GM12878 (cell line): Measurements from ENCODE around the gene CTPS1. TPM values are rescaled to one million over a fixed set of nuclear protein-coding genes. Genes with fewer than 3 reads are reported as not detected.
A peak's percentile ranks its signal among the peaks of the same experiment; 100 is the strongest.

ENCODE experiments used
- ATF7 ChIP-seq: fragments of 450-650 bp; IDR thresholded peaks from 2 replicates; pipeline ENCODE4 v1.6.1; 2016; ENCODE audit warnings: low read depth, mild to moderate bottlenecking
- BHLHE40 ChIP-seq, 2 experiments: fragments of 450-650 bp in 1 of 2; IDR thresholded peaks; 2 replicates each; pipeline ENCODE4 v1.6.1; 2011 to 2017; ENCODE audit warnings: low read depth in 2 of 2, borderline replicate concordance in 1 of 2, improper control_type of control experiment in 1 of 2, low read length in 1 of 2, mild to moderate bottlenecking in 1 of 2
- EGR1 ChIP-seq, 2 experiments: IDR thresholded peaks; 1 replicate in 1 of 2; 2 replicates in 1 of 2; pipeline ENCODE4 v1.6.1; 2011 to 2012; ENCODE audit warnings: low read depth in 2 of 2, low read length in 2 of 2, borderline replicate concordance in 1 of 2, mild to moderate bottlenecking in 1 of 2, moderate library complexity in 1 of 2
- EP300 ChIP-seq, 2 experiments: fragments of 150-350 bp in 1 of 2; IDR thresholded peaks; 2 replicates each; pipeline ENCODE4 v1.6.1; 2011 to 2012; ENCODE audit warnings: low read depth in 2 of 2, low read length in 2 of 2, borderline replicate concordance in 1 of 2, improper control_type of control experiment in 1 of 2, inconsistent platforms in 1 of 2; ENCODE audit not compliant: control insufficient read depth in 1 of 2
- FOS ChIP-seq: IDR thresholded peaks from 3 replicates; pipeline ENCODE4 v1.6.1; 2011; ENCODE audit warnings: borderline replicate concordance; ENCODE audit not compliant: insufficient read length; ENCODE audit errors: extremely low read depth
- FOXK2 ChIP-seq: fragments of 450-650 bp; IDR thresholded peaks from 2 replicates; pipeline ENCODE4 v1.6.1; 2017; ENCODE audit warnings: mild to moderate bottlenecking, moderate library complexity
- GATAD2B ChIP-seq: fragments of 450-650 bp; conservative IDR thresholded peaks from 2 replicates; pipeline ENCODE4 v1.6.1; 2017; ENCODE audit warnings: low read depth, mild to moderate bottlenecking, moderate library complexity
- IKZF2 ChIP-seq, 2 experiments: fragments of 450-650 bp; IDR thresholded peaks; 2 replicates each; pipeline ENCODE4 v1.6.1; 2017; ENCODE audit warnings: mild to moderate bottlenecking in 2 of 2, moderate library complexity in 2 of 2
- IRF4 ChIP-seq: IDR thresholded peaks from 2 replicates; pipeline ENCODE4 v1.6.1; 2011; ENCODE audit warnings: low read depth, low read length
- MEF2A ChIP-seq: IDR thresholded peaks from 2 replicates; pipeline ENCODE4 v1.6.1; 2011; ENCODE audit warnings: low read depth, mild to moderate bottlenecking, low read length, moderate library complexity; ENCODE audit not compliant: insufficient read depth
- MYC ChIP-seq: IDR thresholded peaks from 2 replicates; pipeline ENCODE4 v1.6.1; 2011; ENCODE audit warnings: mild to moderate bottlenecking, low read length, moderate library complexity, inconsistent platforms; ENCODE audit not compliant: insufficient read depth, insufficient replicate concordance, insufficient read length, severe bottlenecking
- NFIC ChIP-seq: IDR thresholded peaks from 2 replicates; pipeline ENCODE4 v1.6.1; 2012; ENCODE audit warnings: low read depth, mild to moderate bottlenecking, inconsistent platforms, low read length, moderate library complexity
- NR2C1 ChIP-seq: fragments of 450-650 bp; IDR thresholded peaks from 2 replicates; pipeline ENCODE4 v1.6.1; 2017; ENCODE audit warnings: antibody characterized with exemption, mild to moderate bottlenecking, moderate library complexity
- NR2C2 ChIP-seq: IDR thresholded peaks from 2 replicates; pipeline ENCODE4 v1.6.1; 2011; ENCODE audit warnings: borderline replicate concordance, low read depth; ENCODE audit not compliant: control insufficient read depth, insufficient read length
- NR2F1 ChIP-seq: fragments of 450-650 bp; conservative IDR thresholded peaks from 2 replicates; pipeline ENCODE4 v1.6.1; 2017; ENCODE audit warnings: mild to moderate bottlenecking
- NRF1 ChIP-seq: conservative IDR thresholded peaks from 2 replicates; pipeline ENCODE4 v1.6.1; 2011; ENCODE audit warnings: mild to moderate bottlenecking, low read depth, low read length, improper control_type of control experiment
- RB1 ChIP-seq: fragments of 450-650 bp; formaldehyde crosslinking; IDR thresholded peaks from 2 replicates; pipeline ENCODE4 v1.6.1; 2017; ENCODE audit warnings: mild to moderate bottlenecking, borderline replicate concordance
- RBBP5 ChIP-seq: fragments of 200-600 bp; sonication (generic); conservative IDR thresholded peaks from 2 replicates; pipeline ENCODE4 v1.6.1; 2016
- RELA ChIP-seq: fragments of 450-650 bp; IDR thresholded peaks from 2 replicates; pipeline ENCODE4 v1.8.0; 2014; ENCODE audit warnings: borderline replicate concordance; ENCODE audit not compliant: partially characterized antibody
- SPI1 ChIP-seq: IDR thresholded peaks from 2 replicates; pipeline ENCODE4 v1.6.1; 2011; ENCODE audit warnings: low read depth, mild to moderate bottlenecking, low read length, moderate library complexity, borderline replicate concordance; ENCODE audit not compliant: insufficient read depth
- SREBF2 ChIP-seq: IDR thresholded peaks from 2 replicates; pipeline ENCODE4 v1.6.1; 2012; ENCODE audit warnings: mild to moderate bottlenecking, low read length
- STAT3 ChIP-seq: IDR thresholded peaks from 2 replicates; pipeline ENCODE4 v1.6.1; 2011; ENCODE audit warnings: low read depth, low read length, improper control_type of control experiment
- YBX1 ChIP-seq: fragments of 450-650 bp; IDR thresholded peaks from 2 replicates; pipeline ENCODE4 v1.6.1; 2016; ENCODE audit warnings: antibody characterized with exemption
- ZZZ3 ChIP-seq: IDR thresholded peaks from 2 replicates; pipeline ENCODE4 v1.6.1; 2011; ENCODE audit warnings: low read depth; ENCODE audit not compliant: control insufficient read depth, insufficient read length
- polyA plus RNA-seq, 11 experiments: library from polyadenylated mRNA; depleted of rRNA in 4 of 11; unstranded in 6 of 11; stranded (reverse) in 5 of 11; fragments of >200 nt; fragmentation: Nextera tagmentation in 4 of 11; fragmentation: Illumina TruSeq in 1 of 11; extraction: Ambion mirVana in 4 of 11; extraction: Trizol in 1 of 11; gene quantifications; 1 replicate in 1 of 11; 2 replicates in 10 of 11; pipeline versions ENCODE4 v1.2.1 to v1.2.3, GENCODE V29; 2011 to 2016; ENCODE audit warnings: inconsistent platforms in 2 of 11, missing spikeins in 2 of 11, low read depth in 1 of 11
- total RNA-seq, 4 experiments: library from RNA; depleted of rRNA in 3 of 4; stranded (reverse); fragments of >200 nt in 3 of 4; fragmentation: Illumina TruSeq in 1 of 4; extraction: Trizol in 1 of 4; gene quantifications; 2 replicates each; pipeline versions ENCODE4 v1.2.1 to v1.2.3, GENCODE V29; 2013 to 2021
- TF ChIP-seq, protein P1 (sequence below): fragments of 450-650 bp; IDR thresholded peaks from 2 replicates; pipeline ENCODE4 v1.6.1; 2016; ENCODE audit warnings: mild to moderate bottlenecking
- TF ChIP-seq, protein P2 (sequence below): IDR thresholded peaks from 2 replicates; pipeline ENCODE4 v1.6.1; 2012; ENCODE audit warnings: low read depth, low read length, improper control_type of control experiment

The CTPS1 gene
- total and polyA plus RNA-seq, 10 of the 15 experiments (the other 5 are each of a cell fraction or from before 2014, with no cell fraction given): 27.5 to 106 (median 62.8) TPM

DNA sequence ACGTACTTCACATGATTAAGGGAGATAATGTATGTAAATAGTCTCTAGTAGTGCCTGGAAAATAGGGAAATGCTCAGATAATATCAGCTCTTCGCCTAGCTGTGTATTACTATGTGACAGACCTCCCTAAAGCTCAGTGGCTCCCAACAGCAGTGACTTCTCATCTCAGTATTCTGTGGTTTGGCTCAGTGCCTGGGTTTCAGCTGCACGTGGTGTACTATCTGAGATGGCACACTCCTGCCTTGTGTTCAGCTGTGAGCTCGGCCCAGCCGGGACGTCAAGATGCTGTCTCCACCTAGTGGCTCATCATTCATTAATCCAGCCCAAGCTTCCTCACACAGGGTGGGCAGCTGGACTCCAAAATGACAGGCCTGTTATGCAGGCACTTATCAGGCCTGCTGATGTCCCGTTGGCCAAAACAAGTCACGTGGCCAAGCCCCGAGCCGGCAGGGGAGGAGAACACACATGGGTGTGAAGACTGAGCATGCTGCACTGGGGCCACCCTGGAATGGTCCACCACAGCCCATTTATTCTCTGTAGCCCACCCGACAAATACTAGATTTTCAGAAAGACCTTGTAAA is 24.2 kb downstream of the CTPS1 start (continued):
- TF ChIP-seq RELA: peak; percentile 56
- TF ChIP-seq SREBF2: no peak
- TF ChIP-seq NR2C2: no peak
- TF ChIP-seq ZZZ3: no peak
- no peak for TF ChIP-seq NRF1
- TF ChIP-seq GATAD2B: no peak
- 0 out of 2 replicates have a peak, but pooled peaks have one; percentile 31 for TF ChIP-seq ATF7
- TF ChIP-seq MEF2A: no peak
- no peak for TF ChIP-seq EGR1 (IDR thresholded peaks at IDR 0.05; ENCODE audit: borderline replicate concordance in 1 of 2, low read depth in 2 of 2, low read length in 2 of 2)
- TF ChIP-seq IRF4: peak; percentile 94
- TF ChIP-seq NFIC: no peak
- TF ChIP-seq, protein P1, sequence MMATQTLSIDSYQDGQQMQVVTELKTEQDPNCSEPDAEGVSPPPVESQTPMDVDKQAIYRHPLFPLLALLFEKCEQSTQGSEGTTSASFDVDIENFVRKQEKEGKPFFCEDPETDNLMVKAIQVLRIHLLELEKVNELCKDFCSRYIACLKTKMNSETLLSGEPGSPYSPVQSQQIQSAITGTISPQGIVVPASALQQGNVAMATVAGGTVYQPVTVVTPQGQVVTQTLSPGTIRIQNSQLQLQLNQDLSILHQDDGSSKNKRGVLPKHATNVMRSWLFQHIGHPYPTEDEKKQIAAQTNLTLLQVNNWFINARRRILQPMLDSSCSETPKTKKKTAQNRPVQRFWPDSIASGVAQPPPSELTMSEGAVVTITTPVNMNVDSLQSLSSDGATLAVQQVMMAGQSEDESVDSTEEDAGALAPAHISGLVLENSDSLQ: peak; percentile 61; the same call in 1 of the 2 replicates
- no peak for TF ChIP-seq NR2F1
- no peak for TF ChIP-seq STAT3
- TF ChIP-seq MYC: no peak
- no peak for TF ChIP-seq NR2C1
- TF ChIP-seq, protein P2, sequence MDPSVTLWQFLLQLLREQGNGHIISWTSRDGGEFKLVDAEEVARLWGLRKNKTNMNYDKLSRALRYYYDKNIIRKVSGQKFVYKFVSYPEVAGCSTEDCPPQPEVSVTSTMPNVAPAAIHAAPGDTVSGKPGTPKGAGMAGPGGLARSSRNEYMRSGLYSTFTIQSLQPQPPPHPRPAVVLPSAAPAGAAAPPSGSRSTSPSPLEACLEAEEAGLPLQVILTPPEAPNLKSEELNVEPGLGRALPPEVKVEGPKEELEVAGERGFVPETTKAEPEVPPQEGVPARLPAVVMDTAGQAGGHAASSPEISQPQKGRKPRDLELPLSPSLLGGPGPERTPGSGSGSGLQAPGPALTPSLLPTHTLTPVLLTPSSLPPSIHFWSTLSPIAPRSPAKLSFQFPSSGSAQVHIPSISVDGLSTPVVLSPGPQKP: no peak
- no peak for TF ChIP-seq RB1
- TF ChIP-seq SPI1: 0 out of 2 replicates have a peak, but pooled peaks have one; percentile 9
- TF ChIP-seq RBBP5: no peak
- peak; percentile 98 for TF ChIP-seq BHLHE40 (IDR thresholded peaks at IDR 0.05; ENCODE audit: borderline replicate concordance in 1 of 2, low read depth in 2 of 2, low read length in 1 of 2)
- TF ChIP-seq FOXK2: no peak; the same call in 1 of the 2 replicates
- no peak for TF ChIP-seq FOS
- no peak for TF ChIP-seq YBX1
- peak; percentile 58 to 63; a peak in 3 of 4 replicates for TF ChIP-seq IKZF2 (IDR thresholded peaks at IDR 0.05)
- TF ChIP-seq EP300 (IDR thresholded peaks at IDR 0.05; ENCODE audit: borderline replicate concordance in 1 of 2, control insufficient read depth in 1 of 2, low read depth in 2 of 2, low read length in 2 of 2): peak; percentile 20 to 42; a peak in 1 of 4 replicates
